Neural cell (in vitro differentiated cells): ENCODE measurements around the gene ATP13A3.
A peak's percentile ranks its signal among the peaks of the same experiment; 100 is the strongest.

Experiments
- POLR2AphosphoS5 ChIP-seq: IDR thresholded peaks from 2 replicates; pipeline ENCODE4 v1.6.1; 2012
- RAD21 ChIP-seq: fragments of 450-650 bp; conservative IDR thresholded peaks from 2 replicates; pipeline ENCODE4 v1.6.1; 2014; ENCODE audit warnings: antibody characterized with exemption, mild to moderate bottlenecking, moderate library complexity
- TF ChIP-seq, protein P1 (sequence below): fragments of 450-650 bp; IDR thresholded peaks from 2 replicates; pipeline ENCODE4 v1.5.1; 2014; ENCODE audit warnings: antibody characterized with exemption, mild to moderate bottlenecking, moderate library complexity; ENCODE audit not compliant: poor library complexity, severe bottlenecking

DNA sequence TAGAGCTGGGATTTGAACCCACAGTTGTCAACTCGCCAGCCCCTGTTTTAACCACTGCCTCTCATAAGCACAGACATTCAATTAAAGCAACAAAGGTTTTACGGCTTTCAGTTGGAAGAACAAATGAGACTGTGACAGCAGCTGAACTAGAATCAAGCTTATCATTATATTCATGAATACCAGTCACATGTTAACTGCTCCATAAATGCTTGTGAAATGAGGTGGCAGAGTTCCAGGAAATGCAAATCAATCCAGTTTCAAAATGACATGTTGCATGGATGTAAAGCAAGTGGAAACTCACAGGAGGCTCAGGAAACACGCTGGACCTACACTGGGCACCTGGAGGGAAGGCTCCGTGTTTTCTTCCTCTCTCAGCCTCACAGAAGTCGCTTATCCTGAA, 91.6 kb downstream of the ATP13A3 start:
- TF ChIP-seq, protein P1, sequence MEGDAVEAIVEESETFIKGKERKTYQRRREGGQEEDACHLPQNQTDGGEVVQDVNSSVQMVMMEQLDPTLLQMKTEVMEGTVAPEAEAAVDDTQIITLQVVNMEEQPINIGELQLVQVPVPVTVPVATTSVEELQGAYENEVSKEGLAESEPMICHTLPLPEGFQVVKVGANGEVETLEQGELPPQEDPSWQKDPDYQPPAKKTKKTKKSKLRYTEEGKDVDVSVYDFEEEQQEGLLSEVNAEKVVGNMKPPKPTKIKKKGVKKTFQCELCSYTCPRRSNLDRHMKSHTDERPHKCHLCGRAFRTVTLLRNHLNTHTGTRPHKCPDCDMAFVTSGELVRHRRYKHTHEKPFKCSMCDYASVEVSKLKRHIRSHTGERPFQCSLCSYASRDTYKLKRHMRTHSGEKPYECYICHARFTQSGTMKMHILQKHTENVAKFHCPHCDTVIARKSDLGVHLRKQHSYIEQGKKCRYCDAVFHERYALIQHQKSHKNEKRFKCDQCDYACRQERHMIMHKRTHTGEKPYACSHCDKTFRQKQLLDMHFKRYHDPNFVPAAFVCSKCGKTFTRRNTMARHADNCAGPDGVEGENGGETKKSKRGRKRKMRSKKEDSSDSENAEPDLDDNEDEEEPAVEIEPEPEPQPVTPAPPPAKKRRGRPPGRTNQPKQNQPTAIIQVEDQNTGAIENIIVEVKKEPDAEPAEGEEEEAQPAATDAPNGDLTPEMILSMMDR: no peak
- TF ChIP-seq POLR2AphosphoS5 (peak; percentile 26), RAD21 (peak; percentile 16)
